ENCODE results near the gene FIGN. TPM values are rescaled to one million over a fixed set of nuclear protein-coding genes. Genes with fewer than 3 reads are reported as not detected.
A peak's percentile ranks its signal among the peaks of the same experiment; 100 is the strongest.

Gene FIGN
- total RNA-seq, 1 donor from 2014 or later = 41.1 TPM

GRCh38 chr2:163708265-163708664, 27.5 kb downstream of the FIGN start:
- peaks cover 32% of the 10 kb centered on the region for H3K4me1 Mint-ChIP-seq
- no peak for DNase-seq (ENCODE audit: low spot score)
- peaks cover 100% of the 10 kb centered on the region for H3K79me2 ChIP-seq (ENCODE audit: low read depth)
- no peaks in the 10 kb centered on the region for H3K9me3 Mint-ChIP-seq
- H3F3A ChIP-seq (ENCODE audit: low read depth) = peaks cover 3% of the 10 kb centered on the region
- H4K20me1 ChIP-seq (ENCODE audit: low read depth) = peaks cover 4% of the 10 kb centered on the region
- no peaks in the 10 kb centered on the region for H3K9me3 ChIP-seq (ENCODE audit: low read depth)
- no peak overlapping the region for H3K27ac ChIP-seq
- no peaks in the 10 kb centered on the region for H3K36me3 ChIP-seq
- no peak overlapping the region for H2AFZ ChIP-seq (replicated peaks)
- H3K36me3 Mint-ChIP-seq = peaks cover 17% of the 10 kb centered on the region
- H3K9ac ChIP-seq = no peak overlapping the region
- H3K4me3 Mint-ChIP-seq = no peak overlapping the region
- no peaks in the 10 kb centered on the region for H3K27me3 ChIP-seq
- H3K4me3 ChIP-seq = no peak overlapping the region
- no peak overlapping the region for H3K27ac Mint-ChIP-seq
- TF ChIP-seq EZH2phosphoT487 (IDR thresholded peaks at IDR 0.05) (no peak), CTCF (IDR thresholded peaks at IDR 0.05) (no peak), EZH2 (IDR thresholded peaks at IDR 0.05) (no peak)
- H3K4me2 ChIP-seq = no peak overlapping the region
- H3K4me1 ChIP-seq = peaks cover 45% of the 10 kb centered on the region
- H3K27me3 Mint-ChIP-seq (ENCODE audit: insufficient read depth, low read depth) = no peaks in the 10 kb centered on the region

- H3K27ac ChIP-seq = no peak overlapping the region
- peaks cover 36% of the 10 kb centered on the region for H3K4me1 Mint-ChIP-seq
- H3K4me3 ChIP-seq = no peak overlapping the region
- peaks cover 4% of the 10 kb centered on the region for H3K27me3 Mint-ChIP-seq (ENCODE audit: insufficient read depth, low read depth)
- peaks cover 58% of the 10 kb centered on the region for H3K4me1 ChIP-seq
- no peaks in the 10 kb centered on the region for H3K27me3 ChIP-seq
- peak overlapping the region; percentile 21 for H3K4me2 ChIP-seq
- peaks cover 22% of the 10 kb centered on the region for H3K36me3 Mint-ChIP-seq
- H3K79me2 ChIP-seq (ENCODE audit: low read depth) = peaks cover 98% of the 10 kb centered on the region
- H3K4me3 Mint-ChIP-seq = no peak overlapping the region
- no peaks in the 10 kb centered on the region for H4K20me1 ChIP-seq (ENCODE audit: low read depth)
- H3K36me3 ChIP-seq = no peaks in the 10 kb centered on the region
- H3K27ac Mint-ChIP-seq = no peak overlapping the region
- H3F3A ChIP-seq (ENCODE audit: low read depth) = peaks cover 32% of the 10 kb centered on the region
- H3K9me3 ChIP-seq (ENCODE audit: low read depth) = no peaks in the 10 kb centered on the region
- no peak overlapping the region for H3K9ac ChIP-seq
- no peak overlapping the region for H2AFZ ChIP-seq (replicated peaks)
- DNase-seq (ENCODE audit: low spot score) = no peak
- TF ChIP-seq EZH2phosphoT487 (IDR thresholded peaks at IDR 0.05) = no peak
- no peak for TF ChIP-seq CTCF (IDR thresholded peaks at IDR 0.05)
- TF ChIP-seq EZH2 (IDR thresholded peaks at IDR 0.05) = no peak
- H3K9me3 Mint-ChIP-seq = no peaks in the 10 kb centered on the region
Measured at GRCh38 chr2:163703386-163703785, 32.4 kb downstream of the FIGN start.

GRCh38 chr2:163701399-163702195, 34.2 kb downstream of the FIGN start:
- Histone ChIP-seq H3K79me2 (ENCODE audit: low read depth) (peaks cover 98% of the 10 kb centered on the region), H3K36me3 (no peaks in the 10 kb centered on the region), H3K4me2 (peak overlapping the region; percentile 13), H3K4me3 (no peak overlapping the region), H3K9ac (no peak overlapping the region), H2AFZ (replicated peaks) (no peak overlapping the region), H3K9me3 (ENCODE audit: low read depth) (no peaks in the 10 kb centered on the region), H3K4me1 (peaks cover 70% of the 10 kb centered on the region), H3K27ac (peak overlapping the region; percentile 60), H4K20me1 (ENCODE audit: low read depth) (no peaks in the 10 kb centered on the region), H3K27me3 (no peaks in the 10 kb centered on the region), H3F3A (ENCODE audit: low read depth) (peaks cover 45% of the 10 kb centered on the region)
- H3K9me3 Mint-ChIP-seq = no peaks in the 10 kb centered on the region
- no peak overlapping the region for H3K27ac Mint-ChIP-seq
- H3K27me3 Mint-ChIP-seq (ENCODE audit: insufficient read depth, low read depth) = peaks cover 4% of the 10 kb centered on the region
- no peak for DNase-seq (ENCODE audit: low spot score)
- peaks cover 16% of the 10 kb centered on the region for H3K36me3 Mint-ChIP-seq
- H3K4me1 Mint-ChIP-seq = peaks cover 47% of the 10 kb centered on the region
- no peak overlapping the region for H3K4me3 Mint-ChIP-seq
- no peak for TF ChIP-seq EZH2phosphoT487 (IDR thresholded peaks at IDR 0.05)
- TF ChIP-seq EZH2 (IDR thresholded peaks at IDR 0.05) = no peak
- no peak for TF ChIP-seq CTCF (IDR thresholded peaks at IDR 0.05)

Measured in neural progenitor cell (in vitro differentiated cells).